KMS-11 (cell line): ENCODE results near the gene NAV3.

ENCODE experiments used
- H2AFZ ChIP-seq: fragments of 200-600 bp; sonication (generic); 2 replicates; pipeline ENCODE4 v1.6.1; 2016; ENCODE audit warnings: antibody characterized with exemption, mixed run types, low read depth
- H3K27ac ChIP-seq: fragments of 200-600 bp; sonication (generic); 2 replicates; pipeline ENCODE4 v1.6.1; 2016; ENCODE audit warnings: mild to moderate bottlenecking, mixed run types
- H3K27me3 ChIP-seq: fragments of 200-600 bp; sonication (generic); 2 replicates; pipeline ENCODE4 v1.6.1; 2017; ENCODE audit warnings: mild to moderate bottlenecking, low read depth, mixed run types, moderate library complexity; ENCODE audit not compliant: insufficient read depth
- H3K36me3 ChIP-seq: fragments of 200-600 bp; sonication (generic); 2 replicates; pipeline ENCODE4 v1.6.1; 2017; ENCODE audit warnings: mild to moderate bottlenecking, mixed run types; ENCODE audit not compliant: insufficient read depth
- H3K4me1 ChIP-seq: fragments of 200-600 bp; sonication (generic); 2 replicates; pipeline ENCODE4 v1.6.1; 2016; ENCODE audit warnings: mild to moderate bottlenecking, low read depth, mixed run types; ENCODE audit not compliant: poor library complexity, severe bottlenecking
- H3K4me2 ChIP-seq: fragments of 200-600 bp; sonication (generic); 2 replicates; pipeline ENCODE4 v1.7.0; 2016; ENCODE audit warnings: mild to moderate bottlenecking, mixed run types
- H3K4me3 ChIP-seq: fragments of 200-600 bp; sonication (generic); IDR thresholded peaks from 2 replicates; pipeline ENCODE4 v1.6.1; 2017; ENCODE audit warnings: low read depth, low read length, mixed read lengths; ENCODE audit not compliant: insufficient read depth
- H3K79me2 ChIP-seq: fragments of 200-600 bp; sonication (generic); 2 replicates; pipeline ENCODE4 v1.6.1; 2016; ENCODE audit warnings: low read depth, mixed run types; ENCODE audit not compliant: insufficient read depth
- H3K9ac ChIP-seq: fragments of 200-600 bp; sonication (generic); 2 replicates; pipeline ENCODE4 v1.6.1; 2016; ENCODE audit warnings: mild to moderate bottlenecking, mixed run types
- H4K20me1 ChIP-seq: fragments of 200-600 bp; sonication (generic); 2 replicates; pipeline ENCODE4 v1.6.1; 2016; ENCODE audit warnings: mild to moderate bottlenecking, mixed run types; ENCODE audit not compliant: insufficient read depth
- TF ChIP-seq, protein P1 (sequence below): fragments of 200-600 bp; sonication (generic); conservative IDR thresholded peaks from 2 replicates; pipeline ENCODE4 v1.6.1; 2017; ENCODE audit warnings: low read depth, mild to moderate bottlenecking, antibody characterized with exemption, low read length, moderate library complexity, mixed read lengths

The NAV3 gene

GRCh38 chr12:78210506-78210860 lies 379.8 kb downstream of the NAV3 start:
- Histone ChIP-seq H3K4me2 (no peak overlapping the region), H3K4me3 (no peak overlapping the region), H4K20me1 (no peaks in the 10 kb centered on the region), H3K36me3 (no peaks in the 10 kb centered on the region), H3K9ac (no peak overlapping the region), H3K27ac (no peak overlapping the region), H3K79me2 (no peaks in the 10 kb centered on the region), H3K4me1 (no peaks in the 10 kb centered on the region), H3K27me3 (no peaks in the 10 kb centered on the region), H2AFZ (no peak overlapping the region)
- TF ChIP-seq, protein P1, sequence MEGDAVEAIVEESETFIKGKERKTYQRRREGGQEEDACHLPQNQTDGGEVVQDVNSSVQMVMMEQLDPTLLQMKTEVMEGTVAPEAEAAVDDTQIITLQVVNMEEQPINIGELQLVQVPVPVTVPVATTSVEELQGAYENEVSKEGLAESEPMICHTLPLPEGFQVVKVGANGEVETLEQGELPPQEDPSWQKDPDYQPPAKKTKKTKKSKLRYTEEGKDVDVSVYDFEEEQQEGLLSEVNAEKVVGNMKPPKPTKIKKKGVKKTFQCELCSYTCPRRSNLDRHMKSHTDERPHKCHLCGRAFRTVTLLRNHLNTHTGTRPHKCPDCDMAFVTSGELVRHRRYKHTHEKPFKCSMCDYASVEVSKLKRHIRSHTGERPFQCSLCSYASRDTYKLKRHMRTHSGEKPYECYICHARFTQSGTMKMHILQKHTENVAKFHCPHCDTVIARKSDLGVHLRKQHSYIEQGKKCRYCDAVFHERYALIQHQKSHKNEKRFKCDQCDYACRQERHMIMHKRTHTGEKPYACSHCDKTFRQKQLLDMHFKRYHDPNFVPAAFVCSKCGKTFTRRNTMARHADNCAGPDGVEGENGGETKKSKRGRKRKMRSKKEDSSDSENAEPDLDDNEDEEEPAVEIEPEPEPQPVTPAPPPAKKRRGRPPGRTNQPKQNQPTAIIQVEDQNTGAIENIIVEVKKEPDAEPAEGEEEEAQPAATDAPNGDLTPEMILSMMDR = no peak

- Histone ChIP-seq H3K27me3 (no peaks in the 10 kb centered on the region), H3K4me3 (no peak overlapping the region), H3K4me2 (no peak overlapping the region), H3K9ac (no peak overlapping the region), H3K27ac (no peak overlapping the region), H4K20me1 (no peaks in the 10 kb centered on the region), H2AFZ (no peak overlapping the region), H3K79me2 (no peaks in the 10 kb centered on the region), H3K4me1 (no peaks in the 10 kb centered on the region), H3K36me3 (no peaks in the 10 kb centered on the region)
- TF ChIP-seq, protein P1 = no peak
Measured at GRCh38 chr12:78210894-78211302, 380.2 kb downstream of the NAV3 start.

DNA sequence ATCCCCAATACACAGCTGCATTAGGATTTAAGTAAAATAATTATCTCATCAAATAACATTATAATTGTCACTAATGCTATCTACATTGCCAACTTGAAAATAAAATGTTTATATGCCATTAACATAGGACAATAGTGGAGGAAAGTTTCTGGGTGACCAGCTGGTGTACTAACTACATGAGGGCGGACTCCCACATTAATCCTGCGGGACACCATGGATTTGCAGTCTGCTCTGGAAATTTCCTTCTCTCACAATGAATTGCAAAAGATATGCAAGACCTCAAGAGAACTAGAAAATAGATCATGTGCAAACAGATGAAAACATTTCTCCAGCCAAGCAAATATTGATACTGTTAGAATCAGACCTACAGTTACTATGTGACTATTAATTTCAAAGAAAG lies 390.1 kb downstream of the NAV3 start:
- Histone ChIP-seq H2AFZ (no peak overlapping the region), H3K9ac (no peak overlapping the region), H3K4me3 (no peak overlapping the region), H3K79me2 (no peaks in the 10 kb centered on the region), H3K27ac (no peak overlapping the region), H3K27me3 (no peaks in the 10 kb centered on the region), H3K4me1 (no peaks in the 10 kb centered on the region), H4K20me1 (no peaks in the 10 kb centered on the region), H3K4me2 (no peak overlapping the region), H3K36me3 (no peaks in the 10 kb centered on the region)
- TF ChIP-seq, protein P1 = no peak

GRCh38 chr12:78224154-78224553 lies 393.5 kb downstream of the NAV3 start:
- no peak overlapping the region for H3K4me2 ChIP-seq
- no peaks in the 10 kb centered on the region for H3K36me3 ChIP-seq
- H3K27ac ChIP-seq = no peak overlapping the region
- TF ChIP-seq, protein P1 = no peak
- no peaks in the 10 kb centered on the region for H4K20me1 ChIP-seq
- no peaks in the 10 kb centered on the region for H3K4me1 ChIP-seq
- no peak overlapping the region for H3K9ac ChIP-seq
- no peak overlapping the region for H2AFZ ChIP-seq
- no peak overlapping the region for H3K4me3 ChIP-seq
- H3K27me3 ChIP-seq = no peaks in the 10 kb centered on the region
- H3K79me2 ChIP-seq = no peaks in the 10 kb centered on the region

- Histone ChIP-seq H3K4me2 (no peak overlapping the region), H3K4me3 (no peak overlapping the region), H3K4me1 (no peaks in the 10 kb centered on the region), H3K27me3 (no peaks in the 10 kb centered on the region), H3K9ac (no peak overlapping the region), H3K79me2 (no peaks in the 10 kb centered on the region), H3K36me3 (no peaks in the 10 kb centered on the region), H4K20me1 (no peaks in the 10 kb centered on the region), H2AFZ (no peak overlapping the region), H3K27ac (no peak overlapping the region)
- TF ChIP-seq, protein P1 = no peak
Measured at GRCh38 chr12:78226763-78227162, 396.1 kb downstream of the NAV3 start.
